H1 (cell line): ENCODE data around the gene ENKUR. TPM values are rescaled to one million over a fixed set of nuclear protein-coding genes. Genes with fewer than 3 reads are reported as not detected.

Source experiments
- CTCF ChIA-PET: fragments of 300-600 bp; sonication (Branson Sonifier 250); formaldehyde crosslinking; loops from one replicate; lab custom pipeline; 2021; ENCODE audit not compliant: partially characterized antibody; lab: Charles Lee
- POLR2A ChIA-PET: fragments of 300-600 bp; sonication (Branson Sonifier 250); formaldehyde crosslinking; loops from one replicate; lab custom pipeline; 2021; ENCODE audit warnings: inconsistent platforms; ENCODE audit not compliant: partially characterized antibody; lab: Charles Lee
- DNase-seq, 2 experiments: peaks; one replicate each; pipeline versions ENCODE4 v3.0.0 to v3.0.0-alpha.2; 2010 to 2022; ENCODE audit warnings: low spot score in 2 of 2, low read depth in 1 of 2, mixed read lengths in 1 of 2
- FAIRE-seq: peaks from 2 replicates; lab custom pipeline; 2011; peaks lifted over from hg19 to GRCh38; lab: Jason Lieb, UNC
- H2AFZ ChIP-seq: 2 replicates; pipeline ENCODE4 v1.8.1; 2012; ENCODE audit warnings: low read length, inconsistent platforms
- H2AK5ac ChIP-seq: 2 replicates; pipeline ENCODE4 v1.6.1; 2013; ENCODE audit warnings: low read depth, low read length
- H2BK120ac ChIP-seq: replicated peaks from 2 replicates; pipeline ENCODE3; 2013; ENCODE audit warnings: low read depth, low read length, inconsistent platforms
- H2BK12ac ChIP-seq: 2 replicates; pipeline ENCODE4 v1.6.1; 2013; ENCODE audit warnings: low read depth, low read length
- H2BK15ac ChIP-seq: 2 replicates; pipeline ENCODE4 v1.6.1; 2013; ENCODE audit warnings: low read length
- H2BK20ac ChIP-seq: 2 replicates; pipeline ENCODE4 v1.6.1; 2013; ENCODE audit warnings: low read length
- H2BK5ac ChIP-seq: 2 replicates; pipeline ENCODE4 v1.6.1; 2013; ENCODE audit warnings: low read depth, low read length
- H3K14ac ChIP-seq: 2 replicates; pipeline ENCODE4 v1.6.1; 2013; ENCODE audit warnings: inconsistent platforms; ENCODE audit not compliant: insufficient read length
- H3K18ac ChIP-seq: 2 replicates; pipeline ENCODE4 v1.6.1; 2013; ENCODE audit warnings: low read length; ENCODE audit errors: extremely low read depth
- H3K23ac ChIP-seq: 2 replicates; pipeline ENCODE4 v1.6.1; 2013; ENCODE audit warnings: inconsistent platforms; ENCODE audit not compliant: insufficient read length
- H3K23me2 ChIP-seq: 2 replicates; pipeline ENCODE4 v1.6.1; 2013; ENCODE audit warnings: low read depth, low read length
- H3K27ac ChIP-seq: 2 replicates; pipeline ENCODE4 v1.6.1; 2011; ENCODE audit warnings: low read depth, low read length, inconsistent platforms
- H3K27me3 ChIP-seq, 4 experiments: replicated peaks in 1 of 4; 1 replicate in 1 of 4; 2 replicates in 3 of 4; pipeline versions ENCODE4 v1.6.1 to v1.8.1; 2011 to 2013; ENCODE audit warnings: low read length in 3 of 4, mild to moderate bottlenecking in 3 of 4, inconsistent platforms in 2 of 4, mixed read lengths in 2 of 4, moderate library complexity in 1 of 4; ENCODE audit not compliant: control insufficient read depth in 3 of 4, insufficient read depth in 3 of 4; ENCODE audit errors: extremely low read depth in 1 of 4
- H3K36me3 ChIP-seq, 4 experiments: 2 replicates each; pipeline versions ENCODE4 v1.6.1 to v1.8.1; 2011 to 2013; ENCODE audit warnings: mild to moderate bottlenecking in 4 of 4, low read length in 3 of 4, moderate library complexity in 2 of 4, control low read depth in 1 of 4, inconsistent platforms in 1 of 4; ENCODE audit not compliant: insufficient read depth in 4 of 4, control insufficient read depth in 2 of 4
- H3K4ac ChIP-seq: replicated peaks from 2 replicates; pipeline ENCODE3; 2013; ENCODE audit warnings: low read length, low read depth, mixed read lengths, inconsistent platforms; ENCODE audit not compliant: insufficient read length
- H3K4me1 ChIP-seq, 4 experiments: replicated peaks in 1 of 4; 1 replicate in 1 of 4; 2 replicates in 3 of 4; pipeline versions ENCODE4 v1.6.1 to v1.8.1; 2011 to 2013; ENCODE audit warnings: low read length in 3 of 4, inconsistent platforms in 2 of 4, mixed read lengths in 1 of 4; ENCODE audit not compliant: insufficient read depth in 4 of 4, control insufficient read depth in 3 of 4
- H3K4me2 ChIP-seq, 2 experiments: 2 replicates each; pipeline versions ENCODE4 v1.6.1 to v1.8.1; 2011 to 2013; ENCODE audit warnings: low read depth in 2 of 2, low read length in 2 of 2, control low read depth in 1 of 2, inconsistent platforms in 1 of 2, mild to moderate bottlenecking in 1 of 2; ENCODE audit not compliant: insufficient read depth in 1 of 2
- H3K4me3 ChIP-seq, 4 experiments: fragments of 200-600, 300-600 bp in 1 of 4; sonication (generic), shearing (Covaris generic), sonication (Bioruptor Twin) in 1 of 4; 2 replicates each; pipeline versions ENCODE4 v1.5.1 to v1.8.1; 2011 to 2016; ENCODE audit warnings: low read length in 4 of 4, low read depth in 3 of 4, control low read depth in 2 of 4, inconsistent platforms in 2 of 4, mild to moderate bottlenecking in 2 of 4, mixed read lengths in 1 of 4, moderate library complexity in 1 of 4; ENCODE audit not compliant: insufficient read depth in 2 of 4; ENCODE audit errors: extremely low read depth in 1 of 4
- H3K56ac ChIP-seq: replicated peaks from 2 replicates; pipeline ENCODE3; 2013; ENCODE audit warnings: low read depth, mild to moderate bottlenecking, mixed read lengths, low read length, inconsistent platforms; ENCODE audit not compliant: insufficient read length
- H3K79me1 ChIP-seq: 2 replicates; pipeline ENCODE4 v1.6.1; 2013; ENCODE audit warnings: low read depth, low read length, control low read depth
- H3K79me2 ChIP-seq, 2 experiments: 2 replicates each; pipeline versions ENCODE4 v1.6.1 to v1.8.1; 2012 to 2013; ENCODE audit warnings: low read length in 2 of 2, mild to moderate bottlenecking in 2 of 2, inconsistent platforms in 1 of 2; ENCODE audit not compliant: insufficient read depth in 2 of 2, control insufficient read depth in 1 of 2
- H3K9ac ChIP-seq, 4 experiments: replicated peaks in 1 of 4; 1 replicate in 1 of 4; 2 replicates in 3 of 4; pipeline versions ENCODE4 v1.6.1 to v1.8.1; 2011 to 2013; ENCODE audit warnings: low read depth in 3 of 4, low read length in 3 of 4, control low read depth in 2 of 4, mild to moderate bottlenecking in 2 of 4, moderate library complexity in 2 of 4, inconsistent platforms in 1 of 4; ENCODE audit errors: extremely low read depth in 1 of 4
- H3K9me3 ChIP-seq, 2 experiments: 2 replicates each; pipeline versions ENCODE4 v1.6.1 to v1.8.1; 2012 to 2013; ENCODE audit warnings: mild to moderate bottlenecking in 2 of 2, moderate library complexity in 2 of 2, control low read depth in 1 of 2, inconsistent platforms in 1 of 2, low read depth in 1 of 2, low read length in 1 of 2, mixed read lengths in 1 of 2; ENCODE audit not compliant: insufficient read depth in 2 of 2
- H4K20me1 ChIP-seq, 2 experiments: replicated peaks in 1 of 2; 2 replicates each; pipeline versions ENCODE3 to v1.8.1; 2011 to 2013; ENCODE audit warnings: inconsistent platforms in 2 of 2, low read length in 2 of 2, mild to moderate bottlenecking in 1 of 2; ENCODE audit not compliant: insufficient read depth in 2 of 2, control insufficient read depth in 1 of 2
- H4K5ac ChIP-seq: 2 replicates; pipeline ENCODE4 v1.6.1; 2013; ENCODE audit warnings: low read length, low read depth, mixed read lengths, inconsistent platforms; ENCODE audit not compliant: insufficient read length
- H4K8ac ChIP-seq: 2 replicates; pipeline ENCODE4 v1.8.0; 2013; ENCODE audit warnings: mild to moderate bottlenecking, moderate library complexity, low read length, inconsistent platforms; ENCODE audit not compliant: insufficient read depth; ENCODE audit errors: extremely low read depth
- H4K91ac ChIP-seq: replicated peaks from 2 replicates; pipeline ENCODE3; 2013; ENCODE audit warnings: low read length, mixed read lengths, inconsistent platforms; ENCODE audit not compliant: insufficient read length
- ASH2L ChIP-seq: fragments of 200-600, 300-600 bp; sonication (generic); IDR thresholded peaks from one replicate; pipeline ENCODE4 v1.7.1; 2017; ENCODE audit warnings: low read length
- CTBP2 ChIP-seq: IDR thresholded peaks from 2 replicates; pipeline ENCODE4 v1.7.0; 2011; ENCODE audit warnings: borderline replicate concordance, mild to moderate bottlenecking, moderate library complexity, mixed read lengths, low read length; ENCODE audit not compliant: insufficient read depth, insufficient read length
- KDM5A ChIP-seq: fragments of 200-600 bp; IDR thresholded peaks from 2 replicates; pipeline ENCODE4 v1.7.1; 2012; ENCODE audit warnings: mild to moderate bottlenecking, low read length, inconsistent platforms, mixed read lengths
- MAFK ChIP-seq: IDR thresholded peaks from 2 replicates; pipeline ENCODE4 v1.6.1; 2012; ENCODE audit warnings: low read depth, mild to moderate bottlenecking, improper control_type of control experiment, low read length
- RBBP5 ChIP-seq: IDR thresholded peaks from 2 replicates; pipeline ENCODE4 v1.7.1; 2012; ENCODE audit warnings: low read depth, mild to moderate bottlenecking, inconsistent platforms, low read length, moderate library complexity, borderline replicate concordance
- RFX5 ChIP-seq: IDR thresholded peaks from 2 replicates; pipeline ENCODE4 v1.6.1; 2011; ENCODE audit warnings: low read depth, low read length, improper control_type of control experiment, borderline replicate concordance
- RXRA ChIP-seq: IDR thresholded peaks from 2 replicates; pipeline ENCODE4 v1.6.1; 2011; ENCODE audit warnings: low read depth, mild to moderate bottlenecking, low read length, moderate library complexity; ENCODE audit not compliant: insufficient read depth
- SAP30 ChIP-seq: fragments of 300-600 bp; sonication (generic); IDR thresholded peaks from 2 replicates; pipeline ENCODE4 v1.7.1; 2012; ENCODE audit warnings: low read length, moderate library complexity, mild to moderate bottlenecking, inconsistent platforms; ENCODE audit not compliant: insufficient read depth, insufficient replicate concordance
- SIN3A ChIP-seq, 2 experiments: IDR thresholded peaks in 1 of 2; conservative IDR thresholded peaks in 1 of 2; 2 replicates each; pipeline ENCODE4 v1.6.1; 2011 to 2012; ENCODE audit warnings: low read length in 2 of 2, improper control_type of control experiment in 1 of 2, low read depth in 1 of 2, mild to moderate bottlenecking in 1 of 2
- SP1 ChIP-seq: IDR thresholded peaks from 2 replicates; pipeline ENCODE4 v1.6.1; 2011; ENCODE audit warnings: low read depth, low read length
- SP4 ChIP-seq: IDR thresholded peaks from 2 replicates; pipeline ENCODE4 v1.6.1; 2012; ENCODE audit warnings: low read length, inconsistent platforms
- WGBS, 2 experiments: shearing (Covaris generic) in 1 of 2; methylation state at CpG; one replicate each; pipeline versions ENCODE4 v1.1.6 to v1.1.7; 2013 to 2015; ENCODE audit warnings: low lambda C conversion rate in 2 of 2, mixed read lengths in 2 of 2, inconsistent platforms in 1 of 2, low coverage in 1 of 2, missing lambda C conversion rate in 1 of 2; ENCODE audit not compliant: insufficient replicate concordance in 2 of 2, insufficient coverage in 1 of 2, insufficient read length in 1 of 2; ENCODE audit errors: extremely low coverage in 1 of 2, missing lambda C conversion rate in 1 of 2; 5-methylcytosine and 5-hydroxymethylcytosine counted together
- polyA plus RNA-seq, 7 experiments: library from polyadenylated mRNA; depleted of rRNA in 3 of 7; stranded (reverse) in 5 of 7; unstranded in 2 of 7; fragments of >200 nt in 5 of 7; fragments of 200-250 nt in 2 of 7; gene quantifications; 1 replicate in 5 of 7; 2 replicates in 1 of 7; 4 replicates in 1 of 7; pipeline versions ENCODE4 v1.2.1 to v1.2.3, GENCODE V29; 2011 to 2013; ENCODE audit warnings: missing spikeins in 2 of 7, mixed read lengths in 2 of 7
- total RNA-seq: library from RNA; stranded (reverse); fragmentation: NEBNext Ultra II Directional; extraction: Animal tissue kit (Norgen Biotek cat#: 25700); gene quantifications from 2 replicates; pipeline ENCODE4 v1.2.1, GENCODE V29; 2021

Gene ENKUR
- total and polyA plus RNA-seq, 2 of the 8 experiments (the other 6 are each of a cell fraction or from before 2014, with no cell fraction given) = not detected

- ChIA-PET CTCF (interaction anchor here (0.6 to 1.6 kb wide), 2 partner anchors 19 to 371 kb away, joined by 4 read pairs; no protein-coding TSS in a partner anchor), POLR2A (no interaction called here)
- H4K91ac ChIP-seq = no peak overlapping the region
- H3K4me1 ChIP-seq = no peaks in the 10 kb centered on the region
- no peaks in the 10 kb centered on the region for H4K20me1 ChIP-seq
- H3K18ac ChIP-seq = no peak overlapping the region
- no peak overlapping the region for H2BK120ac ChIP-seq
- H4K5ac ChIP-seq = no peak overlapping the region
- no peak overlapping the region for H2AK5ac ChIP-seq
- no peaks in the 10 kb centered on the region for H3K36me3 ChIP-seq
- H3K4ac ChIP-seq = no peak overlapping the region
- WGBS, 2 experiments = 91% methylated on average over 3 of the region's 3 CpGs; no CpG with 5 or more reads in 1 of the 2 experiments
- no peak overlapping the region for H3K27ac ChIP-seq
- FAIRE-seq (no peak), DNase-seq (no peak)
- H3K9me3 ChIP-seq = no peaks in the 10 kb centered on the region
- no peak overlapping the region for H3K23ac ChIP-seq
- no peaks in the 10 kb centered on the region for H3K79me2 ChIP-seq
- H3K9ac ChIP-seq = no peak overlapping the region
- no peak overlapping the region for H2BK5ac ChIP-seq
- no peak overlapping the region for H2BK15ac ChIP-seq
- no peak overlapping the region for H4K8ac ChIP-seq
- no peak overlapping the region for H3K4me2 ChIP-seq
- TF ChIP-seq SAP30 (no peak), RFX5 (no peak), RXRA (no peak), KDM5A (no peak), RBBP5 (no peak), MAFK (no peak), CTBP2 (no peak), SP1 (no peak), SIN3A (conservative IDR thresholded peaks at IDR 0.05 in 1 of 2, IDR thresholded peaks at IDR 0.05 in 1 of 2; ENCODE audit: low read depth in 1 of 2, low read length in 2 of 2) (no peak), SP4 (no peak), ASH2L (no peak)
- no peaks in the 10 kb centered on the region for H3K79me1 ChIP-seq
- no peak overlapping the region for H2BK12ac ChIP-seq
- H2AFZ ChIP-seq = no peak overlapping the region
- no peaks in the 10 kb centered on the region; the same call in 1 of the 2 replicates for H3K23me2 ChIP-seq
- H3K27me3 ChIP-seq = no peaks in the 10 kb centered on the region
- no peak overlapping the region for H3K4me3 ChIP-seq
- no peak overlapping the region for H3K56ac ChIP-seq
- no peak overlapping the region for H3K14ac ChIP-seq
- no peak overlapping the region for H2BK20ac ChIP-seq
Measured at GRCh38 chr10:25056726-25057125, 40.8 kb upstream of the ENKUR start.
